K562 (cell line): ENCODE measurements around the gene JUNB. TPM values are rescaled to one million over a fixed set of nuclear protein-coding genes. Genes with fewer than 3 reads are reported as not detected.

Experiments used
- ARHGAP35 ChIP-seq: fragments of 450-650 bp; IDR thresholded peaks from 2 replicates; pipeline ENCODE4 v1.6.1; 2018; ENCODE audit not compliant: partially characterized antibody
- ARID4B ChIP-seq: sonication (generic); formaldehyde crosslinking; IDR thresholded peaks from 2 replicates; pipeline ENCODE4 v1.8.0; 2022; ENCODE audit warnings: mild to moderate bottlenecking, missing genetic modification reagents
- CBX8 ChIP-seq: fragments of 200-600 bp; sonication (generic); IDR thresholded peaks from 2 replicates; pipeline ENCODE4 v1.6.1; 2012; ENCODE audit warnings: borderline replicate concordance, mixed run types, low read depth, mild to moderate bottlenecking, moderate library complexity, mixed read lengths, low read length, control low read depth, inconsistent platforms; ENCODE audit not compliant: poor library complexity, severe bottlenecking; ENCODE audit errors: extremely low read depth
- CCAR2 ChIP-seq: fragments of 200-400 bp; formaldehyde crosslinking; IDR thresholded peaks from 2 replicates; pipeline ENCODE4 v1.6.1; 2017; ENCODE audit warnings: mild to moderate bottlenecking, low read depth, low read length
- FOXP1 ChIP-seq: sonication (generic); formaldehyde crosslinking; IDR thresholded peaks from 2 replicates; pipeline ENCODE4 v1.8.0; 2022; ENCODE audit warnings: mild to moderate bottlenecking, missing genetic modification reagents
- GATAD2A ChIP-seq: fragments of 450-650 bp; IDR thresholded peaks from 2 replicates; pipeline ENCODE4 v1.6.1; 2017
- HNRNPL ChIP-seq: fragments of 200-400 bp; formaldehyde crosslinking; IDR thresholded peaks from 2 replicates; pipeline ENCODE4 v1.6.1; 2017; ENCODE audit warnings: low read depth, mild to moderate bottlenecking, low read length
- ILK ChIP-seq: fragments of 450-650 bp; IDR thresholded peaks from 2 replicates; pipeline ENCODE4 v1.6.1; 2016; ENCODE audit warnings: missing genetic modification characterization, low read depth, mild to moderate bottlenecking, missing compliant biosample characterization, moderate library complexity, borderline replicate concordance
- KDM2B ChIP-seq: fragments of 250-450 bp; sonication (Bioruptor Pico); IDR thresholded peaks from 2 replicates; pipeline ENCODE4 v1.8.0; 2021; ENCODE audit warnings: mild to moderate bottlenecking, moderate library complexity
- KLF1 ChIP-seq: fragments of 450-650 bp; IDR thresholded peaks from 2 replicates; pipeline ENCODE4 v1.6.1; 2016; ENCODE audit warnings: missing genetic modification characterization, missing compliant biosample characterization
- MCM3 ChIP-seq: fragments of 450-650 bp; IDR thresholded peaks from 2 replicates; pipeline ENCODE4 v1.6.1; 2016
- NRF1 ChIP-seq, 2 experiments: fragments of 450-650 bp; IDR thresholded peaks in 1 of 2; conservative IDR thresholded peaks in 1 of 2; 2 replicates each; pipeline ENCODE4 v1.6.1; 2014; ENCODE audit warnings: mild to moderate bottlenecking in 2 of 2
- PCBP2 ChIP-seq: fragments of 200-400 bp; formaldehyde crosslinking; IDR thresholded peaks from 2 replicates; pipeline ENCODE4 v1.6.1; 2018; ENCODE audit warnings: low read length, low read depth, mild to moderate bottlenecking, moderate library complexity; ENCODE audit not compliant: poor library complexity, severe bottlenecking
- POLR2H ChIP-seq: IDR thresholded peaks from 2 replicates; pipeline ENCODE4 v1.6.1; 2016; ENCODE audit warnings: missing genetic modification characterization, low read depth, mild to moderate bottlenecking, control low read depth, missing compliant biosample characterization, moderate library complexity
- PPARD ChIP-seq: fragments of 250-450 bp; sonication (Bioruptor Pico); IDR thresholded peaks from 2 replicates; pipeline ENCODE4 v1.8.0; 2022; ENCODE audit warnings: inconsistent platforms, mild to moderate bottlenecking, moderate library complexity
- SMC3 ChIP-seq: conservative IDR thresholded peaks from 2 replicates; pipeline ENCODE4 v1.6.1; 2011; ENCODE audit warnings: low read depth, low read length, improper control_type of control experiment; ENCODE audit not compliant: insufficient read depth
- ZBTB7A ChIP-seq: IDR thresholded peaks from 2 replicates; pipeline ENCODE4 v1.6.1; 2011; ENCODE audit warnings: low read depth, mild to moderate bottlenecking, low read length, moderate library complexity, borderline replicate concordance; ENCODE audit not compliant: control insufficient read depth
- ZNF316 ChIP-seq: fragments of 450-650 bp; IDR thresholded peaks from 2 replicates; pipeline ENCODE4 v1.6.1; 2016
- ZZZ3 ChIP-seq: fragments of 450-650 bp; IDR thresholded peaks from 2 replicates; pipeline ENCODE4 v1.6.1; 2016; ENCODE audit warnings: antibody characterized with exemption, mild to moderate bottlenecking, moderate library complexity
- polyA plus RNA-seq, 8 experiments: library from polyadenylated mRNA; depleted of rRNA in 4 of 8; stranded (reverse) in 5 of 8; unstranded in 3 of 8; fragments of >200 nt; fragmentation: Nextera tagmentation in 2 of 8; fragmentation: Illumina TruSeq in 1 of 8; extraction: Ambion mirVana in 2 of 8; extraction: Trizol in 1 of 8; gene quantifications; 2 replicates each; pipeline versions ENCODE4 v1.2.1 to v1.2.3, GENCODE V29; 2011 to 2014; ENCODE audit warnings: inconsistent platforms in 1 of 8, missing spikeins in 1 of 8
- total RNA-seq, 7 experiments: library from RNA; depleted of rRNA in 6 of 7; stranded (reverse); fragments of >200 nt in 6 of 7; fragmentation: Illumina TruSeq in 2 of 7; extraction: Trizol in 2 of 7; gene quantifications; 2 replicates each; pipeline versions ENCODE4 v1.2.1 to v1.2.3, GENCODE V29; 2011 to 2021; ENCODE audit warnings: low replicate concordance in 1 of 7
- TF ChIP-seq, protein P1 (sequence below): fragments of 250-450 bp; sonication (Bioruptor Pico); IDR thresholded peaks from 2 replicates; pipeline ENCODE4 v1.4.0; 2020; ENCODE audit warnings: mild to moderate bottlenecking, moderate library complexity

JUNB gene
- total and polyA plus RNA-seq, 9 of the 15 experiments (the other 6 are each of a cell fraction or from before 2014, with no cell fraction given) = 0.23 to 88.1 (median 13.1) TPM

DNA sequence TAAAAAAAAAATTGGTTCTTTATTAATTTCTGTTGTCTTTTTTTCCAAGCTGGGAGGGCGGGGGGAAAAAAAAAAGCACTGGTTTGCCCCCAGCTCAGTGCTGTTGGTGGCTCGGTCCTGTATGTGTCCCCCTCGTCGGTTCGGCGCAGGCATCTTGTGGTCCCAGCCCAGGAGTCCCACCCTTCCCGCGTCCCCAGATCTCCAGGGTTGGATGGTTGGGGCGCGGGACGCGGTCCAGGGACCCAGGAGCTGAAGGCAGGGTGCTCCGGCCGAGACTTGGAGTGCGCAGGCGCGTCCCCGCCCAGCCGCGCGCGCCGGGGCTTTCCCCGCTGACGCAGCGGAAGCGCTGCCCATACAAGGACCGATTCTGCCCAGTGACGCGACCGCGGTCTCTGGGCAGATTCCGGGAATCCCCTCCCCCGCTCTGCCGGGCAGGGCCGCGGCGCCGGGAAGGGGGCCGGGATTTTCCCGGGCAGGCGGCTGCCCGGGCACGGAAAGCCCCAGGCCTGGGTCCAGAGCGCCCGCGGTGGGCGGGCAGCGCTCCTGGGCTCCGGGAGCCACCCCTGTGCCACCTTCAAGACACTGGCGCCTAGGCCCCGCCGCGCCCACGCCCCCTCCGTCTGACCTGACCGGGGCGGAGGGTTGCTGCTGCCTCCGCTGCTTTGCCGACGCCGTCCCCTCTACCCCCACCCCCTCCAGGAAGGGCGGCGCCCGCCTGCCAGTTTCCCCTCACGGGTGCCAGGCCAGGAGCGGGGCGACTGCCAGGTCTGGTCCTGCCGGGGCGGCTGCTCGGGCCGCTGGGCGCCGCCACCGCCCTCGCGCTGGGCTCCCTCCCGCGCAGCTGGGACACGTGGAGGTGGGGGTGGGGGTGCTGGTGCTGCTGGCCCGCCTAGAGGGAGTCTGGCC is 2.3 kb downstream of the JUNB start (continued):
- no peak for TF ChIP-seq PPARD (CRISPR knock-in tag)
- no peak for TF ChIP-seq FOXP1
- TF ChIP-seq ARHGAP35 = no peak
- no peak for TF ChIP-seq KLF1
- TF ChIP-seq CCAR2 = no peak
- no peak for TF ChIP-seq ILK (tag)
- 0 out of 2 replicates have a peak, but pooled peaks have one; percentile 32 for TF ChIP-seq ZNF316
- peak; percentile 87 for TF ChIP-seq ARID4B
- TF ChIP-seq HNRNPL = peak; percentile 100
- TF ChIP-seq POLR2H = peak; percentile 85
- no peak for TF ChIP-seq MCM3
- no peak for TF ChIP-seq CBX8
- TF ChIP-seq GATAD2A = peak; percentile 68; the same call in 1 of the 2 replicates
- no peak for TF ChIP-seq SMC3
- no peak for TF ChIP-seq KDM2B
- peak; percentile 79 for TF ChIP-seq PCBP2
- TF ChIP-seq ZZZ3 = no peak
- TF ChIP-seq ZBTB7A = peak; percentile 23; the same call in 1 of the 2 replicates
- TF ChIP-seq, protein P1, sequence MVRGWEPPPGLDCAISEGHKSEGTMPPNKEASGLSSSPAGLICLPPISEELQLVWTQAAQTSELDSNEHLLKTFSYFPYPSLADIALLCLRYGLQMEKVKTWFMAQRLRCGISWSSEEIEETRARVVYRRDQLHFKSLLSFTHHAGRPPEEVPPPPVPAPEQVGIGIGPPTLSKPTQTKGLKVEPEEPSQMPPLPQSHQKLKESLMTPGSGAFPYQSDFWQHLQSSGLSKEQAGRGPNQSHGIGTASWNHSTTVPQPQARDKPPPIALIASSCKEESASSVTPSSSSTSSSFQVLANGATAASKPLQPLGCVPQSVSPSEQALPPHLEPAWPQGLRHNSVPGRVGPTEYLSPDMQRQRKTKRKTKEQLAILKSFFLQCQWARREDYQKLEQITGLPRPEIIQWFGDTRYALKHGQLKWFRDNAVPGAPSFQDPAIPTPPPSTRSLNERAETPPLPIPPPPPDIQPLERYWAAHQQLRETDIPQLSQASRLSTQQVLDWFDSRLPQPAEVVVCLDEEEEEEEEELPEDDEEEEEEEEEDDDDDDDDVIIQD = no peak
- TF ChIP-seq NRF1 (conservative IDR thresholded peaks at IDR 0.05 in 1 of 2, IDR thresholded peaks at IDR 0.05 in 1 of 2) = peak; percentile 93 to 94
